GM23338 (cell line): ENCODE results near the gene TIGD7.

Experiments used
- CREB1 ChIP-seq: fragments of 250-450 bp; sonication (Bioruptor Pico); IDR thresholded peaks from 2 replicates; pipeline ENCODE4 v1.5.0; 2020; ENCODE audit warnings: low read depth, mild to moderate bottlenecking, moderate library complexity
- CTCF ChIP-seq, 2 experiments: fragments of 200-600 bp in 1 of 2; sonication (generic) in 1 of 2; conservative IDR thresholded peaks; 2 replicates each; pipeline versions ENCODE4 v1.5.1 to v1.6.1; 2016 to 2017; ENCODE audit warnings: antibody characterized with exemption in 2 of 2, low read depth in 2 of 2, mild to moderate bottlenecking in 2 of 2, moderate library complexity in 1 of 2
- EZH2 ChIP-seq: fragments of 200-600 bp; sonication (generic); IDR thresholded peaks from one replicate; pipeline ENCODE4 v1.8.0; 2017; ENCODE audit warnings: antibody characterized with exemption, mild to moderate bottlenecking, low read depth; ENCODE audit not compliant: unreplicated experiment
- EZH2phosphoT487 ChIP-seq: fragments of 200-600 bp; sonication (generic); IDR thresholded peaks from one replicate; pipeline ENCODE4 v1.8.1; 2018; ENCODE audit warnings: antibody characterized with exemption; ENCODE audit not compliant: unreplicated experiment
- JUNB ChIP-seq: IDR thresholded peaks from one replicate; pipeline ENCODE4 v1.6.1; 2016; ENCODE audit warnings: antibody characterized with exemption; ENCODE audit not compliant: unreplicated experiment
- POLR2AphosphoS5 ChIP-seq: IDR thresholded peaks from 2 replicates; pipeline ENCODE4 v1.6.1; 2016; ENCODE audit warnings: antibody characterized with exemption, low read depth
- REST ChIP-seq: IDR thresholded peaks from one replicate; pipeline ENCODE4 v1.6.1; 2018; ENCODE audit warnings: antibody characterized with exemption; ENCODE audit not compliant: unreplicated experiment
- ZNF114 ChIP-seq: fragments of 250-450 bp; sonication (Bioruptor Pico); IDR thresholded peaks from 2 replicates; pipeline ENCODE4 v1.5.0; 2020; ENCODE audit warnings: mild to moderate bottlenecking, moderate library complexity

DNA sequence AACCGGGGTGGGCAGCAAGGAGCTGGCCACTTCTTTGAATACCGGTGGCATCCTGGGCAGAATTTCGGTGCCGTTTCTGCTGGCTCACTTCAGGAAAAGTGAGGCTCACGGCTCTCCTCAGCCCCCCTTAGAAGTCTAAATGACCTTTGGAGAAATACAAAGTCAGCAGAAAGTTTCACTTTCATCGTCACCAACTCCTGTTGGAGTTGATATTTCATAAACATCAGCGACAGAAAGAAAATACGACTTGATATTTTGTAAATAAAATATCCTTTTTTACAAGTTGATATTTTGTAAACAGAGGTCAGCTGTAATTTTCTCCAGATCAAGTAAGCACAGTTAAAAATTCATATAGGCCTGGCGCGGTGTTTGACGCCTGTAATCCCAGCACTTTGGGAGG, 848 bp upstream of the TIGD7 start:
- TF ChIP-seq CTCF (conservative IDR thresholded peaks at IDR 0.05; ENCODE audit: low read depth in 2 of 2): no peak
- TF ChIP-seq POLR2AphosphoS5: no peak
- TF ChIP-seq REST: no peak
- TF ChIP-seq CREB1 (CRISPR knock-in tag): no peak
- no peak for TF ChIP-seq EZH2
- no peak for TF ChIP-seq EZH2phosphoT487
- no peak for TF ChIP-seq JUNB
- no peak for TF ChIP-seq ZNF114 (CRISPR knock-in tag)
